HG03521 (cell line): ENCODE measurements around the gene FAM210B.
"Not testable (repeated sequence)": the region's sequence is repeated elsewhere in the genome, so short reads cannot be mapped to it uniquely, and the experiment has no call there.

Experiments
- ATAC-seq: cut with Tn5 transposase; IDR thresholded peaks from one replicate; pipeline ENCODE4 v1.9.1; 2021; ENCODE audit warnings: mild to moderate bottlenecking, moderate library complexity; ENCODE audit not compliant: unreplicated experiment

The FAM210B gene

DNA sequence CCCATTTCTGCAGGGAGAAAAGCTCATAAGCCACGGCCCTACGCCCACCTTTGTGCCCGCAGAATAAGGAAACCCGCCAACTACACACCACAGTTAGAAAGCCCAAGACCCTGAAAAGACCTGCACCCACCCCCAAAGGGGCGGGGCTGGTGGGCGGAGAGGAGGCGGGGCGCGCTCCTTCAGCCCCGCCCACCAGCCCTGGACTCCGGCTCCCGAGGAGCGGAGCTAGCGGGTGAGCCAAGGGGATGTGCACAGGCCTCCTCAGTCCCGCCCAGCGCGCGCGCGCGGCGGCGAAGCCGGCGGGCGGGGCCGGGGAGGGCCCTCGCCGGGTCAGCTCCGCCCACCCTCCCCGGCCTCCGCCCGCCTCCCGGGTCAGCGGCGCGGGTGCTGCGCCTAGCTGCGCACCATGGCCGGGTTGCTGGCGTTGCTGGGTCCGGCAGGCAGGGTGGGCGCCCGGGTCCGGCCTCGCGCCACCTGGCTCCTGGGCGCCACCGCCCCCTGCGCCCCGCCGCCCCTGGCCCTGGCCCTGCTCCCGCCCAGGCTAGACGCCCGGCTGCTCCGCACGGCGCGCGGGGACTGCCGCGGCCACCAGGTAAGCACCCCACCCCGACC lies at the start of gene FAM210B:
TSS of gene FAM210B (plus strand) at position 375 of the 612 bp plus-strand sequence. CDS start at position 407, 32 bp downstream.
- peak; percentile 98 for ATAC-seq

DNA sequence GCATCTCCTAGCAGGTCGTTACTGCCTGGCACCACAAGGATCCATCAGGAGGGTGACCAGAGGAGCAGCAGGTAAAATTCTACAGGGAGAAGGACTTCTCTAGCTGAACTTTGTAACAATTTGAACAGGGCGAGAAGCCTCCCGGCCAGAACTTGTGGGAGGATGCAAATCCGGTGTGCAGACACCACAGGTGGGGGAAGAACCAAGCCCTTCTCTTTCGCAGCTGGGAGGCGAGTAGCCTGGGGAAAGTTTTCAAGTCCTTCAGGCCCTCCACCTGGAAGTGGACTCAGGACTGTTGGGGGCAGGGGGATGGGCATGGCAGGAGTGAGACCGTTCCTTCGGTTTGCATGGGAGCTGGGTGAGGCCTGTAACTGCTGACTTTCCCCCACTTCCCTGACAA lies 42.7 kb upstream of the FAM210B start:
- no peak for ATAC-seq

- ATAC-seq, result no peak
These were observed 42.3 kb upstream of the FAM210B start for GRCh38 chr20:56316483-56316882.

GRCh38 chr20:56322681-56323080 lies 36.1 kb upstream of the FAM210B start:
- no peak for ATAC-seq

DNA sequence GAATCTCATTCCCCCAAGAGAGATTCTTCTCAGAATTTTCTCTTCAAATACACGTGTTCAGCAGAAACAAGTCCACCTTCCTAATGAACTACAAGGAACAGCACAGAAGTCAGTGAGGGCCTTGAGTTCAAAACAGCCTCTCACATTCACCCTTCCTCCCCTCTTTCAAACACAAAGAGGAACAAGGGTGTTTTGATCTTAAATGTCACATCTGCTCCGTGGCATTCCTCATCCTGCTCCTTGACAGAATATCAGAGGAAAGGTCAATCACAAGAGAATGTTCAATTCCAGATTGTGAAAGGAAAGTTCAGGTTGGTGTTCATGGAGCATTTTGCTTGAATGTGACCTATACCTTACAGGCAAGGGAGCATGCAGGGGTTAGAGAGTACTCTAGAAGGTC lies 35.6 kb upstream of the FAM210B start:
- ATAC-seq, result no peak

GRCh38 chr20:56323656-56324055 lies 35.1 kb upstream of the FAM210B start:
- no peak for ATAC-seq

GRCh38 chr20:56324806-56325205 lies 34.0 kb upstream of the FAM210B start:
- no peak for ATAC-seq

- no peak for ATAC-seq
These were observed 29.9 kb upstream of the FAM210B start for GRCh38 chr20:56328861-56329260.

DNA sequence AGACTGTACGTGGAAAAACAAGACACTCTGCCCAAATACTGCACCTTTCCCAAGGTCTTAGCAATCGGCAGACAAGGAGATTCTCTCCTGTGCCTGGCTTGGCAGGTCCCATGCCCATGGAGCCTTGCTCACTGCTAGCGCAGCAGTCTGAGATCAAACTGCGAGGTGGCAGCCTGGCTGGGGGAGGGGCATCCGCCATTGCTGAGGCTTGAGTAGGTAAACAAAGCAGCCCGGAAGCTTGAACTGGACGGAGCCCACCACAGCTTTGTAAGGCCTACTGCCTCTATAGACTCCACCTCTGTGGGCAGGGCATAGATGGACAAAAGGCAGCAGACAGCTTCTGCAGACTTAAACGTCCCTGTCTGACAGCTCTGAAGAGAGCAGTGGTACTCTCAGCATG lies 22.1 kb upstream of the FAM210B start:
- ATAC-seq, result not testable (repeated sequence)

GRCh38 chr20:56342783-56343182 lies 16.0 kb upstream of the FAM210B start:
- ATAC-seq, result no peak

DNA sequence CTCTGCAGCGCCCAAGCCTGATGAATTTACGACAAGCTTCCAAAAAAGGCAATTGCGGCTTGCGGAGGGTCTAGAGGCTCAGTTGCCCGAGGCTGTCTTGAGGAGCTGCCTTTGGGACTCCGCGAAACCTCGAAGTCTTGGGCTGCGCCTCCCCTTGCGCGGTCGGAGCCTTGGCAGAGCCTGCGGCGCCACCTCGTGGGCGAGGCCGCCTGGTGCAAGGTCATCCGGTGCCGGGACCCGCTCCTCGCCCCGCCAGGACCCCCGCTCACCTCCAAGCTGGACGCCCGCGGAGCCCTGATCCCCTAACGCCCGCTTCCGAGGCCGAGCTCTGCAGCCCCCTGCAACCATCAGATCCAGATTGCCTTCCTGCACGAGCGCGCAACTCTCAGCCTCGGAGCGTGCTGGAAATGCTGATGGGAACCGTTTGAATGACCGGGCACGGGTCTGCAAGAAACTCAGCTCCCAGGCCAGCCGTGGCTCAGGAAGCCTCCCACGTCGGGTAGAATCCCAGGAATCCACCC lies 14.9 kb upstream of the FAM210B start:
- peak; percentile 59 for ATAC-seq

DNA sequence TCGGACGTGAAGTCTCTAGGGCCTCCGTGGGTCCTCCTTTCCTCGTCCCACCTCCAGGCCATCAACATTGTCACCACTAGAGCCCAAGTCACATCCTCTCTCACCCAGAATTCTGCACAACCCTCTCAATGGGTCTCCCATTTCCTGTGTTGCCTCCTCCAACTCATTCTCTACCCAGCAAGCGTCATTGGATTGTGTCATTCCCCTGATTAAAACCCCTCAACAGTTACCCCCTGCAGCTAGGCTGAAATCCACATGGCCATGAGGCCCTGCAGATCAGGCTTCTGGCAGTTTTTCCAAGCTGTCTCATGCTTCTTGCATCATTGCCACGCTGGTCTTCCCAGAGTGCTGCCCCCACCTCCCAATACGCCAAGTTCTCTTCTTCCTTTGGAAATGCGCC lies 12.9 kb upstream of the FAM210B start:
- ATAC-seq, result no peak

DNA sequence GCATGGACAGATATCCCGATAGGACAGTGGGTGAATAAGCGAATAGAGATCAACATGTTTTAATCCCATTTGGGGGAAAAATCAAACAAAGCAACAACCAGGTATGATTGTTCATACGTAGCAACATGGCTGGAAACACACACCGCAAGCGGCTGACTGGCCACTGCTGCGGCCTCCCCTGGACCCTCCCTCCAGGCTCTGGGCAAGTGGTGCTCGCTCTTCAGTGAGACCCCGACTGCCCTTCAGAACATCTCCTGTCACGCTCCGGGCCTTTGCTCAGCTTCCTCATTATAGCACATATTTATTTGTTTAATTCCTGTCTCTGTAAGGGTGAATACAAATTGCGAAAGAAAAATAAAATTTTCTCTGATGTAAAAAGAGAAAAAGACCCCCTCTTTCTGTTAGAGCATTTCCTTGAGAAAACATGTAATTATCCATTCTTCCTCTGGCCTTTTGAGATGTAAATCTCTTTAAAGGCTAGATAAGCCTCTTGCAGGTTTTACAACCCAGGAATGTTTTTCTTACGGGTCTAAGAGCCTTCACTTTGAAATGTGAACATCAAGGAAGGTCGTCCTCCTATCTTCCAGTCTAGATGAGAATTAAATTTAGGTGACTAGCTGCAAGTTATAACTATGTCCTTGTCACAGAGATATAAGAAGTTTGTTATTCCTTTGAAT lies 11.0 kb upstream of the FAM210B start:
- ATAC-seq, result no peak

- no peak for ATAC-seq
These were observed 10.5 kb upstream of the FAM210B start for GRCh38 chr20:56348305-56348693.

GRCh38 chr20:56348746-56349145 lies 10.0 kb upstream of the FAM210B start:
- no peak for ATAC-seq

- no peak for ATAC-seq
These were observed 7.9 kb upstream of the FAM210B start for GRCh38 chr20:56350842-56351241.

DNA sequence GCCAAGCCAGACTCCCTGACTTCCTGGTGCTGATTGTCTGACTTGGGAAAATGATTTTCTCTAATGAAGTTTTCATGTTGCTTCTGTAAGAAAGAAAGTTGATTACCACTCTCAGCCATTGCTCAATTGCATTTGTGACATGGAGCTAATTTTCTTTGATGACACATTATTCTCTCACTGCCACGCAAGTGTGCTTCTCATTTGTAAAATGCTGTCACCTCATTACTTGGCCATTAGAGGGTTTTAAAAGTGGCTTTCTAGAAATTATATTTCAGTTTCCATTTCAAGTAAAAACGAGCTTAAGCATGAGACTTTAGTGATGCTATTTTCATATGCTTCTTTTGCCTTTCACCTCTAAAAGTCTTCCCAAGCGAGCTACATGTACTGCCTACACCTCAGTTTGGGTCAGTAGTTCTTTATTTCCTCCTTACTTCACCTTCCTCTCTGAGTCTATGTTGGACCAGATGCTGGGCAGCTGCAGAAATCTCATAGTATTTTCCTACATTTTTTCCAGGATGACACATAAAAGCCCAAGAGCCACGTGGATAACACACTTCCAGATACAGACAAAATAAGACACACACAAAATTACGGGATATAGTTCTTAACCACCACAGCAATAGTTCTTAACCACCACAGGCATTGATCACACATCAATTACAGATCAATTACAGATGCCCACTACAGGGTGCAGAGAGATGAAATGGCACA lies 6.3 kb upstream of the FAM210B start:
- ATAC-seq, result no peak

DNA sequence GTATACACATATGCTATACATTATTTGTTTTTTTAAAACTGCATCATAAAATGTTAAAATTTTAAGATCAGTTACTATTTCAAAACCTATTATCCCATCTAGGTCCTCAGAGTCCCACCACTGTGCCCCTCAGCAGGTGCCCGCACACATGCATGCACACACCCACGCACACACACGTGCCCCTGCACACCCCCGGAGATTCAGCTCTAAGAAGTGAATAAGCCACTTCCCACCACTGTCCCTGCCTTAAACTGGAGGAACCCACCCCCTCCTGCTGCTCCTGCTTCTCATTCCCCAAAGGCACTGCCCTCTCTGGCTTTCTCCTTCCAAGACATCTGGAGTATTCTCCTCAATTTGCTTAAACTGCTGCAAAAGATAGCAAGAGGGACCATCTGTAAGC lies 5.4 kb upstream of the FAM210B start:
- no peak for ATAC-seq

- no peak for ATAC-seq
These were observed 704 bp upstream of the FAM210B start for GRCh38 chr20:56358070-56358469.

GRCh38 chr20:56359212-56360132 lies 698 bp downstream of the FAM210B start:
- ATAC-seq, result no peak
